ENCODE results near the gene RELN. TPM values are rescaled to one million over a fixed set of nuclear protein-coding genes. Genes with fewer than 3 reads are reported as not detected.

Gene RELN
- total and polyA plus RNA-seq, 2 of the 13 experiments (the other 11 are each of a cell fraction or from before 2014, with no cell fraction given), result 315 to 332 TPM

DNA sequence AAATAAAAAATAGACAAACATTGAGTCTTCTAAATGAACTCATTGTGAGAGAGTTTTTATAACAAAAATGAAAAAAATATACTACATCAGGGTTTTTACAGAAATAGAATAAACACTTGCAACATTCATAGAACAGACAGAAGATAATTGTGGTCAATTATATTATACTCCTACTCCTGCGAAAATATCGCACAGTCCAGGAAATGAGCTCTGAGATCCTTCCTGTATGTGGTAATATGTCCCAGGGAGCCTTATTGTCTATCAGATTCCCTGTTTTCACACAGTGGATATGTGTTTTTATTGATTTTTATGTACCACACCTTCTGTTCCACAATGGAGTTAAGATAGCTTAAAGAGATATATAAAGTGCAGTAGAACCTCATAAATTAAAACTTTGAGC, 27.5 kb upstream of the RELN start:
- no peaks in the 10 kb centered on the region for H3K27me3 ChIP-seq (ENCODE audit: control insufficient read depth in 1 of 2, insufficient read depth in 2 of 2, low read length in 2 of 2)
- no peak overlapping the region for H3K27ac ChIP-seq (ENCODE audit: extremely low read length, insufficient read depth, low read length)
- in situ Hi-C loops (cut with HindIII; ENCODE audit: extremely low pct_ligation_motif_present, low pct_unique_long_range_greater_than_20kb) (no loop called here), intact Hi-C loops (cut with micrococcal nuclease; ENCODE audit: unreplicated experiment) (no loop called here)
- H2AFZ ChIP-seq (ENCODE audit: low read length), result no peak overlapping the region
- H3K79me2 ChIP-seq (ENCODE audit: insufficient read depth, low read length), result no peaks in the 10 kb centered on the region
- TF ChIP-seq RAD51 (IDR thresholded peaks at IDR 0.05; ENCODE audit: borderline replicate concordance), result no peak
- no peak for TF ChIP-seq ZSCAN29 (CRISPR knock-in tag; conservative IDR thresholded peaks at IDR 0.05)
- no peak for TF ChIP-seq ZNF713 (CRISPR knock-in tag; IDR thresholded peaks at IDR 0.05)
- TF ChIP-seq, protein P1, sequence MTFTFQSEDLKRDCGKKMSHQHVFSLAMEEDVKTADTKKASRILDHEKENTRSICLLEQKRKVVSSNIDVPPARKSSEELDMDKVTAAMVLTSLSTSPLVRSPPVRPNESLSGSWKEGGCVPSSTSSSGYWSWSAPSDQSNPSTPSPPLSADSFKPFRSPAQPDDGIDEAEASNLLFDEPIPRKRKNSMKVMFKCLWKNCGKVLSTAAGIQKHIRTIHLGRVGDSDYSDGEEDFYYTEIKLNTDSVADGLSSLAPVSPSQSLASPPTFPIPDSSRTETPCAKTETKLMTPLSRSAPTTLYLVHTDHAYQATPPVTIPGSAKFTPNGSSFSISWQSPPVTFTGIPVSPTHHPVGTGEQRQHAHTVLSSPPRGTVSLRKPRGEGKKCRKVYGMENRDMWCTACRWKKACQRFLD (CRISPR knock-in tag; IDR thresholded peaks at IDR 0.05; ENCODE audit: borderline replicate concordance), result no peak
- TF ChIP-seq REXO4 (CRISPR knock-in tag; IDR thresholded peaks at IDR 0.05; ENCODE audit: borderline replicate concordance), result no peak
- no peak for TF ChIP-seq XBP1 (CRISPR knock-in tag; IDR thresholded peaks at IDR 0.05)
- no peak for TF ChIP-seq YEATS4 (CRISPR knock-in tag; IDR thresholded peaks at IDR 0.05; ENCODE audit: borderline replicate concordance)
- no peak for TF ChIP-seq ZNF260 (CRISPR knock-in tag; IDR thresholded peaks at IDR 0.05; ENCODE audit: borderline replicate concordance, low read depth)
- no peak for TF ChIP-seq SIX1 (CRISPR knock-in tag; IDR thresholded peaks at IDR 0.05; ENCODE audit: borderline replicate concordance)
- TF ChIP-seq ZNF501 (CRISPR knock-in tag; IDR thresholded peaks at IDR 0.05), result no peak
- no peak for TF ChIP-seq ZNF17 (CRISPR knock-in tag; IDR thresholded peaks at IDR 0.05)
- TF ChIP-seq MYC (CRISPR knock-in tag; IDR thresholded peaks at IDR 0.05; ENCODE audit: borderline replicate concordance), result no peak
- TF ChIP-seq MEIS2 (CRISPR knock-in tag; IDR thresholded peaks at IDR 0.05), result no peak
- no peak for TF ChIP-seq ZC3H13 (CRISPR knock-in tag; IDR thresholded peaks at IDR 0.05)
- no peak for TF ChIP-seq SRF (IDR thresholded peaks at IDR 0.05; ENCODE audit: low read depth, low read length)
- TF ChIP-seq EZH2 (conservative IDR thresholded peaks at IDR 0.05; ENCODE audit: low read depth, low read length), result no peak
- no peak for TF ChIP-seq U2AF2 (IDR thresholded peaks at IDR 0.05; ENCODE audit: low read depth, low read length)
- TF ChIP-seq, protein P2, sequence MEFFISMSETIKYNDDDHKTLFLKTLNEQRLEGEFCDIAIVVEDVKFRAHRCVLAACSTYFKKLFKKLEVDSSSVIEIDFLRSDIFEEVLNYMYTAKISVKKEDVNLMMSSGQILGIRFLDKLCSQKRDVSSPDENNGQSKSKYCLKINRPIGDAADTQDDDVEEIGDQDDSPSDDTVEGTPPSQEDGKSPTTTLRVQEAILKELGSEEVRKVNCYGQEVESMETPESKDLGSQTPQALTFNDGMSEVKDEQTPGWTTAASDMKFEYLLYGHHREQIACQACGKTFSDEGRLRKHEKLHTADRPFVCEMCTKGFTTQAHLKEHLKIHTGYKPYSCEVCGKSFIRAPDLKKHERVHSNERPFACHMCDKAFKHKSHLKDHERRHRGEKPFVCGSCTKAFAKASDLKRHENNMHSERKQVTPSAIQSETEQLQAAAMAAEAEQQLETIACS (CRISPR knock-in tag; IDR thresholded peaks at IDR 0.05), result no peak
- no peak for TF ChIP-seq NFE2L2 (IDR thresholded peaks at IDR 0.05; ENCODE audit: low read length)
- H3K4me1 ChIP-seq (ENCODE audit: insufficient read depth, low read length), result no peaks in the 10 kb centered on the region
- CTCF ChIA-PET (ENCODE audit: low intra/inter-chr PET ratio, low total read pairs), result no interaction called here
- WGBS (ENCODE audit: low lambda C conversion rate), result 95% methylated on average over 2 of the region's 2 CpGs
- H4K20me1 ChIP-seq (ENCODE audit: insufficient read depth, low read length), result no peaks in the 10 kb centered on the region
- no peaks in the 10 kb centered on the region for H3K9me3 ChIP-seq (ENCODE audit: low read length)
- ATAC-seq, result no peak
- POLR2A ChIA-PET, result no interaction called here
- no peak overlapping the region for H3K9ac ChIP-seq (ENCODE audit: insufficient read depth, low read depth, low read length)
- no peak for DNase-seq (ENCODE audit: low spot score)
- H3K4me3 ChIP-seq (replicated peaks in 1 of 3; ENCODE audit: insufficient read depth in 1 of 3, low read depth in 2 of 3, low read length in 3 of 3), result no peak overlapping the region
- no peak for FAIRE-seq
- BruUV-seq (replicated peaks), result no TSS peak
- H3K4me2 ChIP-seq (ENCODE audit: low read depth, low read length), result no peak overlapping the region
- H3K36me3 ChIP-seq (replicated peaks in 1 of 2; ENCODE audit: control insufficient read depth in 1 of 2, insufficient read depth in 2 of 2, low read length in 2 of 2), result no peaks in the 10 kb centered on the region
